ENCODE results near the gene OLA1. TPM values are rescaled to one million over a fixed set of nuclear protein-coding genes. Genes with fewer than 3 reads are reported as not detected.

The OLA1 gene
- total RNA-seq, 4 donors from 2014 or later, result 40.4 to 54.1 (median 50.6) TPM

GRCh38 chr2:174047746-174048145 is 200.6 kb downstream of the OLA1 start:
- no peak for DNase-seq (ENCODE audit: low spot score)
- no peak for ATAC-seq (ENCODE audit: low FRiP score)
- no peak for TF ChIP-seq CTCF (IDR thresholded peaks at IDR 0.05)

GRCh38 chr2:174046172-174046571 is 202.2 kb downstream of the OLA1 start:
- no peak for TF ChIP-seq CTCF (IDR thresholded peaks at IDR 0.05)
- DNase-seq (ENCODE audit: low spot score) (no peak), ATAC-seq (ENCODE audit: low FRiP score) (no peak)

GRCh38 chr2:174044556-174044955 is 203.8 kb downstream of the OLA1 start:
- DNase-seq (ENCODE audit: low spot score) (no peak), ATAC-seq (ENCODE audit: low FRiP score) (no peak)
- TF ChIP-seq CTCF (IDR thresholded peaks at IDR 0.05), result no peak

- ATAC-seq (ENCODE audit: low FRiP score) (no peak), DNase-seq (ENCODE audit: low spot score) (no peak)
- no peak for TF ChIP-seq CTCF (IDR thresholded peaks at IDR 0.05)
These were observed 208.0 kb downstream of the OLA1 start for GRCh38 chr2:174040417-174040701.

GRCh38 chr2:174039551-174040416 is 208.5 kb downstream of the OLA1 start:
- peak; percentile 90 for ATAC-seq (ENCODE audit: low FRiP score)
- DNase-seq (ENCODE audit: low spot score), result peak; percentile 86
- TF ChIP-seq CTCF (IDR thresholded peaks at IDR 0.05), result peak in 2 of 3 donors; percentile 20 to 21

- no peak for ATAC-seq (ENCODE audit: low FRiP score)
- no peak for TF ChIP-seq CTCF (IDR thresholded peaks at IDR 0.05)
- DNase-seq (ENCODE audit: low spot score), result no peak
These were observed 209.9 kb downstream of the OLA1 start for GRCh38 chr2:174038462-174038861.

- no peak for ATAC-seq (ENCODE audit: low FRiP score)
- DNase-seq (ENCODE audit: low spot score), result no peak
- TF ChIP-seq CTCF (IDR thresholded peaks at IDR 0.05), result no peak
These were observed 211.5 kb downstream of the OLA1 start for GRCh38 chr2:174036825-174037224.
